NCI-H2171 (cell line): Measurements from ENCODE around the gene FBXO31.

Experiments used
- DNase-seq: peaks from one replicate; lab custom pipeline; 2025; lab: John Stamatoyannopoulos, UW

FBXO31 gene

DNA sequence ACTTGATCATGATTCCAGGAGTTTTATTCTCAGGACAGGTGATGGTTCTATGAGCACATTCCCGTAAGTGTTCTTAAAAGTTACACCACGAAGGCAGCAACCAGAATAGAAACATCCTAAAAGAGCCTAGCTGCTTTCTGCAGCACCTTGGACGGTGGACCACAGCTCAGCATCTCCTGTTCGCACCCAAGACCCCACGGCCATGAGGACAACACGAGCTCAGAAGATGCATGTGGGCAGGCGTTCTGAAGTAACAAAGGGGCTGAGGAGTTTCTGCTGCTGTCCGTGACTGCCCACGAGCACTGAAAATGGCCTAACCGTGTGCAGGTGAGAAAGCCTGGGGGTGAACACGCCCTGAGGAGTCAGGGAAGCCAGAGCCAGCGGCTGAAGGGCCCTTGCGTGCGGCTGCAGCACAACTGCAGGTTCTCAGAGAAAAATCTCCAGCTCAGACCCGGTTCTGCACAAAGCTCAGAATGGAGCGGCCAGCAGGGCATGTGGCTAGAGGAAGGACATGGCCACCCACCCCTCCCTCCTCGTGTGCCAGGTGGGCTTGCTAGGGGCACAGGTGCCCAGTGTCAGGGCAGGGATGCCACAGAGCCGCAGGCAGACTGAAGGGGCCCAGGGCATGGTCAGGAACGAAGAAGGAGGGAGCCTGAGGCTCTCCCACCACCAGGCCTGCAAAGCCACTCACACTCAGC, 55.6 kb downstream of the FBXO31 start:
- DNase-seq: no peak

DNA sequence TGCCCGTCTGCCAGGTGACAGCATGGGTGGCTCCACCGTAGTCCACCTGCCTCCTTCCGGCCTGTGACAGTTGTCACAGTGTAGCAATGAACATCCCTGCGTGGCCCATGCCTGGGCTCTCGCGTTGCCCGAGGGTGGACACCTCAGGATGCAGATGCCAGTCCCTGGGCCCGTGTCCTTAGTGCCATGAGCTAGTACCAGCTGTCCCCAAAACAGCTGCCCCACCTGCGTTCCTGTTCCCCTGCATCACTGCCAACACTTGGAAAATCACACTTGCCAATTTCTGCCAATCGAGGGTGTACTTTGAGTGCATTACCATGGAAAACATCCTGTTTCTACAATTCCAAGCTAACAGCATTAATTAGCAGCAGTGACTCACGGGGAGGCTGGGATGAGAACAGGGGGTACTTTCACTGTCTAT, 57.4 kb downstream of the FBXO31 start:
- DNase-seq: no peak

DNA sequence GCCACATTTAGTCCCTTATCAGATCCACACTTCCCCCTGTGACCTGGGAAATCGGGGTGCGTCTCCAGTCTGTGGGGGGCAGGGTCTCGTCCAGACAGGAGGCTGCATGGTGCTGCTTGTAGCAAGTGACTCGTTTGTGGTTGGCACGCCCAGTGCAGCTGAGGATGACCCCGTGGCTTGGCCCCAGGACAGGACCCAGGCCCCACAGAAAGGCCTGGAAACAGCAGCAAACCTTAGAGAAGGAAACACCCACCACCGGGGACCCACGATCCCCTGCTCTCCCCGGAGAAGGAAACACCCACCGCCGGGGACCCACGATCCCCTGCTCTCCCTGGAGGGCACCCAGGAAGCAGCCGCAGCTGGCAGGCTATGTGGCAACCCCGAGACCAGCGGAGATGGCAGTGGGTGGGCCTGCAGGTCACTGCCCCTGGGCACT, 58.1 kb downstream of the FBXO31 start:
- DNase-seq: no peak

DNA sequence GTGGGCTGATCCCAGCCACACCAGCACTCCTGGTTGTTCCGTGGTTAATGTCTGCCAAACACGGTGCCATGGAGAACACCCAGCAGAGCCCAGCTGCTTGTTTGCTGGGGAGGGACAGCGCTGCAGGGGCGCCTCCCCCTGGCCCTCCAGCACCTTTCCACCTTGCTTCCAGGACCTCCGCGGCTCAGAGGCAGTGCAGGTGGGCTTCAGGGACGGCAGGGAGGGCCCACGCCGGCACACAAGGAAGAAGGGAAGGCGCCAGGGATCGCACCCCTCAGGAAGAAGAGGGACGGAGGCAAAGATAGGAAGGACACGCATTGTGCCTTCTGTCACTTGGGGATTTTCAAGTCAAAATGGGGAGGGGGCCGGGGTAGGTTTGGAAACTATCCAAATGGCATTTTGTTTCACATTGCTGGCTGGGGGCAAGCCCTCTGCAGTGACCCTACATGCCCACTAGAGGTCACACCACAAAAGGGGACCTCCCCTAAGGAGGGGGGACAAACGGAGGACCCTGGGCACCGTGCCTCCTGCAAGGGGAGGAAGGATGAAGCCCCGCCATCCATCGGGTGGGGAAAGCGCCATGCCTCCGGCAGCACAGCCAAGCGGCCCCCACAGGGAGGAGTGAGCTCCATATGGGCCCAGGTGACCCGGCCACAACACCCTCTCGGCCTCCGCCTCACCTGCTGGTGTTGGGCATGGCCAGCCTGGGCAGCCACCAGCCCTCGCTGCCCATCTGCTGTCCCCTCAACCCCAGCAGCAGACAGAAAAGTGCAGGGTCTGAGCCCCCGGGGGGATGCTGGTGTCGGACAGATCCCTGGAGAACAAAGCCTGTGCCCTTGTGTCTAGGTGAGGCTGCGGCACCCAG, 58.9 kb downstream of the FBXO31 start:
- DNase-seq: peak; percentile 33

DNA sequence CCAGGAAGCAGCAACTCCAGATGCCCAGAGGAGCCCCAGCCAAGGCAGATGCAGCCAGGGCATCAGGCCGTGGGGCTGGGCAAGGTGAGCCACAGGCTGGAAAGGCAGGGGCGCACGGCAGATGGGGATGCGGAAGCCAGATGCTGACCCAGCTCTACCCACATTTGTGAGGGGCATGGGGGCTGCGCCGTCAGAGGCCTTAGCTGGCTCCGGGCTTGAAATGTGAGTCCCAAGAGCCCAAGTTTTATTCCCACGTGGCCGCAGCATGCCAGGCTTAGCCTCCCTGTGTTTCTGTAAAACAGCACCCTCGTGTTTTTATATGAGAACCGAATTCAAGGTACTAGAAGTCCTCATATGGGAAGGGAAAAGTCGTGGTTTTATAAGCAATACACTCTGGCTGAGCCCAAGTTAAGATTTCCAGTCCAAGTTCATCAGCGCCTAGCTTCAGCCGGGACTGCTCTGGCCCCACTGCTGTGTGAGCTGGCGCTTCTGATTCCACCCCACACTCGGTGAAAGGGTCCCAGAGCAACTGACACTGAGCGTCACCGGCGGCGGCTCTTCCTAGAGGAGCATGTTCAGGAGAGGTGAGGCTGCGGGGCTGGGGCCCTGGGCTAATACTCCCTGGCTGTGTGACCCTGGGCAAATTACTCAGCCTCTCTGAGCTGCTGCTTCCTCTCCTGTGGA, 59.7 kb downstream of the FBXO31 start:
- DNase-seq: peak; percentile 61

DNA sequence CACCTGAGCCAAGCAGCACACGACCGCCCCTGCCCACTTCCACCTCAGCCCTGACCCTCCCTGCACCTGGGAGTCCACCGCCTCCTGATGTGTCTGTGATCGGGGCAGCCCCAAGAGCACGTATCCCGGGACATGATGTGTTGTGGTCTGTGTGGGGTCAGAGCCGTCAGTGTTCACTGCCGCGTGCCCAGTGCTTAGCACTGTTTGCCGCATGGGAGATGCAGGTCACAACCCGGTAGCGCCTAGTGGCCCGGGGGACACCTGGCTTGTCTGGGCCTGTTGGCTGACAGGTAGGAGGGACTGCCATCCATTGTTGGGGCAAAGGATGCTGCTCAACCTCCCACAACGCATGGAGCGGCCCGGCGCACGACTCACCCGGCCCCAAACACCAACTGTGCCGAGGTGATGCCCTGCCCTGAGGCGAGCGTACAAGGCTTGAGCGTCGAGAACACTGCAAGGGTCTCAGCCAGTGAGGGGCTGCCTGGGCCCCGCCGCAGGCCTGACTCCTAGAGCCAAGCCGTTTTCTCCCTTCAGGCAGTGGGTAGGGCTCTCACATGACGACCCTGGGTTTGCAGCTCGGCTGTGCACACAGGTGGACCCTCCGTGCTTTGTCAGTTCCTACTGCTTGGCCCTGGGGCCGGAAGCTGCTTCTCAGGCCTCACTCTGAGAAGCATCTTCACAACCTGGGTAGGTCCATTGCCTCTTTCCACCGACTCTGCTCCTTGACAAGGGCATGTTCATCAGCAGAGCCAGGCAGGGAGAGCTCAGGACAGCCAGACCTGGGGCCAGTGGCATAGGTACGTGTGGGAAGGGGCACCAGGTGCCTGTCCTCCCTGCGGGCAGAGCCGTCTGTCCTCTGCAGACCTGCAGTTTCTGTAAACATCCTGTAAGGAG, 60.5 kb downstream of the FBXO31 start:
- DNase-seq: no peak

DNA sequence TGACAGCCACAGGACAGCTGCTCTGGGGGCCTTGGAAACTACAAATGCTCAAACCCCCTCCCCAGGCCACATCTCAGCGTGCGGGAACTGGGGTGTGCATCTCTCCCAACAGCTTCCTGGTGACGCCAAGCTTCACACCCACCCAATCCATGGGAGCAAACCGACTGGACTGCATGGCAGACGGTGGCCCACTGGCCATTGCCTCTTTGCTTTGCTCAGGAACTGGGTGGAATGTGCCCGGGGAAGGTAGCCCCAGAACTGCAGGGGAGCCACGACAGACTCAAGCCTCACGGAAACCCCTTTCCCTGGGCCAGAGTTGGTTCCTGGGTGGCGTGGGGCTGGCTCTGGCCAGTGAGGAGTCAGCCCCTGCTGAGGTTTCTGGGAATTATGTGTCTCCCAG, 61.2 kb downstream of the FBXO31 start:
- no peak for DNase-seq

DNA sequence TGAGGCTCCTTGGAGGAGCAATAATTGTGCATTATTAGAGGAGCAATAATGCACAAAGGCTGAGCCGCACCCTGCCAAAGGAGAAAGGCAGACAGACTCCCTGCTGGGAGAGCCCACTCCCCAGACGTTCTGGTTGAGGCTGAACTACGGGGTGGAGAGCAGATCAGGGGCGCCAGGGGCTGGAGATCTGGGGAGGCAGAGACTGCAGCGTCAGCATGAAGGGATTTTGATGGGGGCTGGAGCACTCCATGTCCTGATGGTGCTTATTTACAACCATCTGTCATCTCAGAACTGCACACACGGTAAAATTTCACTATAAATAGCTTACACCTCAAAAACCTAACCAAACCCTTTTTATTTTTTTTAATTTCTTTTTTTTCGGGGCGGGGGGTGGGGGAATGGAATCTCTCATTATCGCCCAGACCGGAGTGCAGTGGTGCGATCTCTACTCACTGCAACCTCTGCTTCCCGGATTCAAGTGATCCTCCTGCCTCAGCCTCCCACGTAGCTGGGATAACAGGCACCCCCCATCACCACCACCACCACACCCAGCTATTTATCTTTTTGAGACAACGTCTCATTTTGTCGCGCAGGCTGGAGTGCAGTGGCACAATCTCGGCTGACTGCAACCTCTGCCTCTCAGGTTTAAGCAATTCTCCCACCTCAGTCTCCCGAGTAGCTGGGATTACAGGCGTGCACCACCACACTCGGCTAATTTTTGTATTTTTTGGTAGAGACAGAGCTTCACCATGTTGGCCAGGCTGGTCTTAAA, 62.1 kb downstream of the FBXO31 start:
- DNase-seq: peak; percentile 56

DNA sequence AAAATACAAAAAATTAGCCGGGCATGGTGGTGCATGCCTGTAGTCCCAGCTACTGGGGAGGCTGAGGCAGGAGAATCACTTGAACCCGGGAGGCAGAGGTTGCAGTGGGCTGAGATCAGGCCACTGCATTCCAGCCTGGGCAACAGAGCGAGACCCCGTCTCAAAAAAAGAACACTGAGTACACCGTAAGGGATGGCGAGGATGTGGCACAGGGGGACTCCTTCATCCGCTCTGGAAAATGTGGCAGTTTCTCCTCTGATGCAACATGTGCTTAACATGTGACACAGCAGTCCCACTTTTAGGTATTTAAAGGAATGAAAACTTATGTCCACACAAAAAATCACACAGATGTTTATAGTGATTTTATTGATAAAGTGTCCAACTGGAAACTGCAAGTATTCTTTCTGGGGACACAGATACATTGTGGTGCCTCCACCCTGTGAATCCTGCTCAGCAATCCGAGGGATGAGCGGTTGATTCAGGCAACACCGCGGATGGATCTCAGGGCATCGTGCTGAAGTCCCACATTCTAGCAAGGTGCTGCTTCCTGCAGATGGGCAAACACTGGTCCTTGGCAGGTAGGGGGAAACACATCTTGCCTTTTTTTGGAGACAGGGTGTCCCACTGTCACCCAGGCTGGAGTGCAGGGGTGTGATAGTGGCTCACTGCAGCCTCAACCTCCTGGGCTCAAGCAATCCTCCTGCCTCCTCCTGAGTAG, 62.9 kb downstream of the FBXO31 start:
- no peak for DNase-seq

DNA sequence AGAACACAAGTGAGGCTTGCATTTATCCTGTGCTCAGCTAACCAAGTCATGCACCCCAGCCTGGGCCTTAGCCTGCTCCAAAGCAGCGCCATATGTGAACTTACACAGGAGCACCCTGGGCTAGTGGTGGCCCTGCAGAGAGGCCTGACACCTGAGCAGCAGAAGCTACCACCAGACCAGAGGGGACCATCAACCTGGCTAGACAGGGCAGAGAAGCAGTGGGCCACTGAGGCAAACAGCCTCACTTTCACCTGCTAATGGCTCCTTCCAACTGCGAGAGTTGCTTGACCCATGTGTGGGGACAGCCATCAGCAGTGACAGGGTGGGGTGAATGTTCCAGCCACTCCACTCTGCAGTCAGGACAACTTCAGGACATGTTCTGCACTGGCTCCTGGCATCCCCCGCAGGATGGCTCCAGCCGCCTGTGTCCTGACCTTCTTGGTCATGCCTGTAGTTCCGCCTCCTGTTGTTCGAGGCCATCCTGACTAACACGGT, 63.5 kb downstream of the FBXO31 start:
- no peak for DNase-seq

DNA sequence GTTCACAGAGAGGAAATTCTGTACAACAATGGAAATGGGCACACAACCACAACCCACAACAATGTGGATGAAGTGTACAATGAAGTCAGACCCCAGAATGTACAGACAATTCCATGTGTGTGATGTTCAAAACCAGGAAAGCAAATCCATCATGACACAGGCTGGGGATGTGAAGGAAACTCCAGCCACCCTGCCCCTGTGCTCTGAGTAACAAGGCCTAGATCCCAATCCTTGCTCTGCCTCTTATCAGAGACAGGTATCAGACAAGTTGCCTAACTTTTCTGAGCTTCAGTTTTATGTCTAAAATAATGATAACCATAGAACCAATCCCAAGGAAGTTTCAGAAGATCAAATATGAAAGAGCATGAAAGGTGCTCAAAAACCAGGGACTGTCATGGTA, 64.6 kb downstream of the FBXO31 start:
- no peak for DNase-seq

DNA sequence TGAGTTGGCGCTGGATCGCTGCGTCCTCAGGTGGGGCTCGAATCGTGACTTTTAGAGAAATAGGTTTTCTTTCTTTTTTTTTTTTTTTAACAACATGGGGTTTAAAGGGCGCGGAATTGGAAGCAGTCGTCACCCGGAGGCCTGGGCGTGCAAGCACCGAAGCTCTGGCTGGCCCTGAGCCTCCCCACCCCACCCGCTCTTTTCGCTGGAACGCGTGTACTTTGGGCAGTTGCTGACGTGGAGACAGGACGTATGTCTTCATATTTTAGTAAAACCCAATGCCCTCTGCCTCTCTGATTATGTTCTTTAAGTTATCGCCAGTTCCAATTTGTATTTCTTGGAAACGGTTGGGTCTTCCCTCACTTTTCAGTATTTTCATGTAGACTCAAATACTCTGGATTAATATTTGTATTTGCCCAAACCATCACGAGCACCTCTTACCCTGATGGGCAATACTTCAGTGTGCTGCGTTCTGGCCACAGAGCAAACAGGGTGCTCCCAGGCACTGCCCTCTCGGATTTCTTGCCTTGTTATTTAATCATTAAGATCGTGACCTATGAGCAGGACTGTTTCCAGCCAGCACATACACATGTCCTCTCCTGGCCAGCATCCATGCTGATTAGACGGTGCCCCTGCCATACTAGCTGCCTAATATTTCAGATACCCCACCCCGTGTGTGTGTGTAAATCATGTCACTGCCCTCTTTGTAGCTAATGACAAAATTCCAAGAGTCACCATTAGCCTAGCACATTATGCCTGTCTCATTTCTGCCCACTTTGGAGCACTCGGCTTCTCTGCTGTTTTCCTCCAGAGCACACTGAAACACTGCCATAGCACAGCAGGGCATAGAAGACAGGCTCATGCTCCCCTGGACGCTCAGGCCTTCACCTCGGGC, 65.6 kb downstream of the FBXO31 start:
- DNase-seq: no peak

DNA sequence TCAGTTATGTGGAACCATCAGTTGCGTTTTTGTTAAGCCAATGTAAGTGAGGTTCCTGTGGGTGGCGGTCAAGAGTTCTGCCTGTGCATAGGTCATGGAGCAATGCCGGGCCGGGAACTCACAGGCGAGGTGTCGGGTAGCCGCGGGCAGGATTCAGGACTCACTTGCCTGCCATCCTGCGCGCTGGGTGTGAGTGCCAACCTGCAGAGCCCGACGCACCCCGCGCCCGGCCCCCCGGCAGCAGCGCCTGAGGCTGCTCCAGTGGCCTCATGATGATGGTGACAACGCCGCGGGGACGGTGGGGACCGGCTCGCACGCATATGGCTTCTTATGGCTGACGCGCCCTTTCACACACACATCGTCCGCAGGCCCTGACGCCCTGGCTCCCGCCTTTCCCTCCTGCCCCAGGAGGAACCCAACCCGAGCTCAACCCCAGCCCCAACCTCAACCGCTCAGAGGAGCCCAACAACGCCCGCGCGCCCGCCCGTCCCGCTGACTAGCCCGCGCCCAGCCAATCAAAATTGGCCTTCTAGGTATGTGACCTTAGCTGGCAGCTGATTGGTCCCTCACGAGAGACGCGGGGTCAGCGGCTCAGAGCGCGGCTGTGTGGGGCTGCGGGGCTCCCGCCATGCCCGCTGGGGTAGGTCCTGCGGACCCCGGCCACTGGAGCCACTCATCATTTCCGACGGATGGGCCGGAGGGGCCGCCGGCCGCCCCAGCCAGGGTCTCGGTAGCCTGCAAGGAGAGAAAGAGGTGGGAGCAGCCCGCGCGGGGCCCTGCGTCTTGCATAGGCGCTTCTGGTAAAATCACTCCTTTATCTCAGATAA, 66.4 kb downstream of the FBXO31 start, which contains the start of gene C16orf95:
Gene C16orf95, minus strand, starts transcription at position 470 of the 827 bp plus-strand sequence. Its CDS starts 150 bp downstream, at position 320.
- DNase-seq: peak; percentile 94

DNA sequence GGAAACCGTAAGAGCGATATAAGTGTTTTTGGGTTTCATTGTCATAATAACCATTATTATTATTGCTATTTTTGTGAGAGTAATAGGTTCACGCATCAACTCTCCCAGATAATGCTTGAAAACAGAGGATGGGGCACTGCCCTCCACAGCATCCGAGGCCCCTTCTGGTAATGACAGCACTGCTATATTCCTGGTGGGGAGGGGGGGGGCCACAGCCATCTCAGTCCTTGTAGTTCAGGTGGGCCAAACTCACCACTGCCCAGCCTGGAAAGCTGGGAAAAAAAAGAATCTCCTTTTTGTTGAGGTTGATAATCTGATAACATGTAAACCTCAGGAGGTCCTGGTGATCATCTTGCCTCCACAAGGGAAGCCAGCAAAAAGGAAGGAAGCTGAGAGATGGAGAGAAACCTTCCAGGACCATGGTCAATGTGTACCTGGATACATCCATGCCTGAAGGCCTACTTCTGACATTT, 67.1 kb downstream of the FBXO31 start:
- DNase-seq: no peak

DNA sequence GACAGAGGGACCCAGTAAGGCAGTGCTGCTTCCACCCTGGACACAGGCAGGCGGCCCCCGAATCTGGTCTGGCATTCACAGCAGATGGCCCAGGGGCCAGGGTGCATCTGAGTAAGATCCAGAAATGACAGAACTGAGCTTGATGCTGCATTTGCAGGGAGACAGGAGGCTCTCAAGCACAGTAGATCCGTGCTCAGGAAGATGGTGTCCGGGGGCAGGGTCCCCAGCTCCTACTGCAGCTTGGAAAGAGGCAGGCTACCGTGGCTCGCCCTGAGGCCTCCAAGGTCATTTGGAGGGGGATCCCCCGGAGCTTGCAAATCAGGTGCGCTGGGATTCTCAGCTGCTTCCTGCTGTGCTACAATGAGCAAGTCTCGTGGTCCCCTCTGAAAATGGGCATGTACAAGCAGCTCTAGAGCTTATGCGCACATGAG, 68.6 kb downstream of the FBXO31 start:
- peak; percentile 85 for DNase-seq

DNA sequence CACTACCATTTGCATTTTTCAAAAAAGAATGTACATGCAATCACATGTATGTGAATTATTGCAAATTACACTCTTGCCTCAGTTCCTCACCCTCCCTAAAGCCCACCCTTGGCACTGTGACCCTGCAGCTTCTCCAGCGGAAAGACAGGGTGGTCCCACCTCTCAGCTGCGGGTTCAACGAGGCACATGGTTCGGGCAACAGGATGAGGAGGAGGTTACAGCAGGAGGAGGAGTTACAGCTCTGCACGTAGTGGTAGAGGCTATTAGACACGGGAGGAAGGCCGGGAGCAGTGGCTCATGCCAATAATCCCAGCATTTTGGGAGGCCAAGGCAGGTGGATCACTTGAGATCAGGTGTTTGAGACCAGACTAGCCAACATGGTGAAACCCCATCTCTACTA, 71.6 kb downstream of the FBXO31 start:
- no peak for DNase-seq

DNA sequence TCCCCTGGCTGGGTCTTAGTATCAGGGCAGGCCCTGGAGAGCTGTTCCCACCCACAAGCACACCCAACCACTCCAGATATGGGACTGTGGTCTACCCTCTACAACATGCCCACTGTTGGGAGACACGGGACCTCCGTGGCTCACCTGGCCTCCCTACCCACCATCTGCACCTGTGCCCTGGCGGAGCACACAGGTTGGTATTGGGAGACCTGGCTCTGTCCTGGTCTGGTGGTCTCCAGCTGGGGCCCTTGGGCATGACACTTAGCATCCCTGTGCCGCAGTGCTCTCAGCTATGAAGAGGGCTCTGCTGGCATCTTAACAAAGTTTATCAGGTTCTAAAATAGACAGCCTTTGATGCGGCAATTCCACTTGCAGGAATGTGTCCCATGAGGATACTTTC, 72.2 kb downstream of the FBXO31 start:
- no peak for DNase-seq

DNA sequence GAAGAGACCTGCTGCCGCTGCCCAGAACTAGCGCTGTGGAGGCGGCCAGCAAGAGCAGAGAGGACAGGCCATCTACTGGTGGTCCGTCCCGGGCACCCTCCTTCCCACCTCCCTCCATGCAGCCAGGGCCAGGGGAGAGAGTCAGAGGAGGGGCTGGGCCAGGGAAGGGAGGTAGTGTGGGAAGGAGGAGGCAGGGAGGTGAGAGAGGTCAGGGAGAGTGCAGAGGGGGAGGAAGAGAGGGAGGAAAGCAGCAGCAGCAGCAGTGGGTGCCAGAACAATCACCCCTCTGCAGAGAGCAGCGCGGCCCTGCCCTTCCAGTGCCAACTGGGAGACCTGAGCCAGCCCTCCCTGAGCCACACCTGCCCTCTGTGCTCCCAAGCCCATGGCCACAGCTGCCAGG, 73.0 kb downstream of the FBXO31 start:
- no peak for DNase-seq
